Naive B cell (primary cell): ENCODE measurements around the gene MTFR1L. TPM values are rescaled to one million over a fixed set of nuclear protein-coding genes. Genes with fewer than 3 reads are reported as not detected.

ENCODE experiments used
- ATAC-seq, 2 donors: fragments of 150-1000 bp; cut with Tn5 transposase; 2 replicates each; pipeline ENCODE4 v1.10.0; 2021; ENCODE audit warnings: low read depth in 2 of 2, mild to moderate bottlenecking in 2 of 2, moderate library complexity in 2 of 2
- DNase-seq: peaks from one replicate; pipeline ENCODE4 v3.0.0; 2022
- H3K27ac Mint-ChIP-seq, 6 donors: one replicate each; pipeline ENCODE4 v1.8.0; 2020 to 2022; ENCODE audit warnings: mild to moderate bottlenecking in 6 of 6, mixed read lengths in 6 of 6, moderate library complexity in 5 of 6, inconsistent platforms in 2 of 6
- H3K27me3 Mint-ChIP-seq, 3 donors: one replicate each; pipeline ENCODE4 v1.8.0; 2021 to 2022; ENCODE audit warnings: mixed read lengths in 3 of 3, mild to moderate bottlenecking in 1 of 3
- H3K36me3 Mint-ChIP-seq, 2 donors: one replicate each; pipeline ENCODE4 v1.8.0; 2020 to 2022; ENCODE audit warnings: mixed read lengths in 2 of 2, inconsistent platforms in 1 of 2, mild to moderate bottlenecking in 1 of 2
- H3K4me1 Mint-ChIP-seq, 3 donors: one replicate each; pipeline ENCODE4 v1.8.0; 2020 to 2022; ENCODE audit warnings: mixed read lengths in 3 of 3, inconsistent platforms in 1 of 3, mild to moderate bottlenecking in 1 of 3, moderate library complexity in 1 of 3
- H3K4me3 Mint-ChIP-seq, 8 donors: one replicate each; pipeline ENCODE4 v1.8.0; 2020 to 2022; ENCODE audit warnings: mild to moderate bottlenecking in 8 of 8, mixed read lengths in 8 of 8, moderate library complexity in 8 of 8, inconsistent platforms in 2 of 8
- H3K9me3 Mint-ChIP-seq, 7 donors: one replicate each; pipeline ENCODE4 v1.8.0; 2020 to 2022; ENCODE audit warnings: mixed read lengths in 7 of 7, mild to moderate bottlenecking in 5 of 7, inconsistent platforms in 2 of 7, moderate library complexity in 1 of 7
- polyA plus RNA-seq, 6 donors: library from polyadenylated mRNA; unstranded; fragments of 300-500 nt; fragmentation: Illumina TruSeq; gene quantifications; one replicate each; pipeline ENCODE4 v1.2.3, GENCODE V29; 2021; ENCODE audit warnings: low read depth in 6 of 6

The MTFR1L gene
- polyA plus RNA-seq, 6 donors from 2014 or later: 31.9 to 70.8 (median 38.7) TPM

DNA sequence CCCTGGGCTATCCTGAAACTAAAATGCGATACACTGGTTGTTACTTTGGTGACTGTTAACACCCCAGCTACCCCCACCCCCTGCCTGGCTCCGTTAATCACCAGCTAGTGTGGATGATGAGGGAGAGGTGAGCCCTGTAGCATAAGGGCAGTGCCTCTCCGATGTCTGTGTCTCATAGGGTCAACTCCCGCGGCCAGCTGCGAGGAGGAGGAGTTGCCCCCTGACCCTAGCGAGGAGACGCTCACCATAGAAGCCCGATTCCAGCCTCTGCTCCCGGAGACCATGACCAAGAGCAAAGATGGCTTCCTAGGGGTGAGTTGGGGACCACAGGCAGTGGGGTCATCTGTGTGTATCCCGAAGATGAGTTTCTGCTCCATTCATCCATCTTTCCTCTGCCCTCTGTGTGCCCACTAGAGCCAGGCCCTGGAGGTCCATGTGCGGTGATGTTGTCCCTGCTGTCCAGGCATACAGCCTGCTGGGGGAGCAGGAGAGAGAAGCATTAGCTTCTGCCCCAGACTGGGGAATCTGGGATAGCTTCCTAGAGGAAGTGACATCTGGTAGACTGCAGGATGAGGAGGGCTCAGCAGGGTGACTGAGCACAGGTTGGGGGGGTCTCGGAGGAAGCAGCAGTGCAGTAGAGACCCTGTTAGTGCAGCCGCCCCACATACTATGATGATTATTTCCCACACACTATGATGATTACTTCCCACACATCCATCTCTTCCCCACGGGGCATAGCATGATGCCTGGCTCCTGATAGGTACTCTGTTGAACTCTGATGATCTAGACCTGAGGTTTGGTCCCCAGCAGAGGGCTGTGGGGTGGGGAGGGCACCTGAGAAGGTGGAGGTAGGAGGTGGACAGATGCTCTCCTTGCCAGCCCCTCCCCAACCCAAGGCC lies 14.5 kb upstream of the MTFR1L start:
- Mint-ChIP-seq H3K27me3 (no peaks in the 10 kb centered on the region), H3K27ac (peak overlapping the region in 1 of 6 donors; percentile 46), H3K36me3 (peaks cover 0 to 4% of the 10 kb centered on the region in 2 donors), H3K4me3 (peak overlapping the region in 1 of 8 donors; percentile 4), H3K9me3 (no peaks in the 10 kb centered on the region), H3K4me1 (peaks cover 28% of the 10 kb centered on the region in 3 donors)
- ATAC-seq (no peak), DNase-seq (no peak)

DNA sequence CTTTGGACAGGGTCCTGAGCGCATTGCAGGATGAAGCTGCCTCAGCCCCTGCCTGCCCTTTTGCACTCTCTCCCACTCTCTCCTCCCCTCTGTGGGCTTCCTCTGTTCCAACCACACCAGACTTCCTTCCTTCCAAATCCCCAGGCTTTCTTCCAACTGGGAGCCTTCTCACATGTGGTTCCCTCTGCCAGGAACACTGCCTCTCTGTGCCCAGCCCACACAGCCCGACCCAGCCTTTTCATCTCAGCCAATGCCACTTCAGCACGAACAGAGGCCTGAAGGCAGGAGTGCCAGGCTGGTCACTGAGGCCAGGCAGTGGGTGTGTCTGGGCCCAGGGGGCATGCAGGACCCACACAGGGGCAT lies 13.9 kb upstream of the MTFR1L start:
- ATAC-seq (no peak), DNase-seq (no peak)
- Mint-ChIP-seq H3K4me1 (peaks cover 24 to 29% (median 29%) of the 10 kb centered on the region in 3 donors), H3K4me3 (no peak overlapping the region), H3K9me3 (no peaks in the 10 kb centered on the region), H3K27ac (no peak overlapping the region), H3K27me3 (no peaks in the 10 kb centered on the region), H3K36me3 (peaks cover 0 to 4% of the 10 kb centered on the region in 2 donors)

DNA sequence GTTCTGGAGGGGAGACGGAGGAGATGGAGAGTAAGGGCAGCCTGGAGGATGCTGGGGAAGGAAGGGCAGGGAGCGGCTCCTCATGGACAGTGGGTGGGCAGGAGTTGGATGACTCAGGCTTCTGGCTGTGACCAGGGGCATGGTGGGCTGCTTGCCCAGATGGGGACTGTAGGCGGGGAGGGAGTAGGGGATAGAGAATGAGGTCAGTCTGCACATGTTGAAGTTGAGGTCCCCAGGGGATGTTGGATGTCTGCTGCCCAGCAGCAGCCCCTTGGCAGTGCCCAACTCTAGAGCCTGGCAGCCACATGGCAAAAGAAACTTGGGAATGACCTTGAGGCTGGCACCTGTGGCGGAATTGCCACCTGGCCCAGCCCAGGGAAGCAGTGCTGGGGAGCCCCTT lies 13.3 kb upstream of the MTFR1L start:
- no peak for DNase-seq
- Mint-ChIP-seq H3K27me3 (no peaks in the 10 kb centered on the region), H3K9me3 (no peaks in the 10 kb centered on the region), H3K27ac (peak overlapping the region in 1 of 6 donors; percentile 47), H3K4me1 (peaks cover 22 to 32% (median 29%) of the 10 kb centered on the region in 3 donors), H3K36me3 (peaks cover 0 to 4% of the 10 kb centered on the region in 2 donors), H3K4me3 (peak overlapping the region in 1 of 8 donors; percentile 9)
- no peak for ATAC-seq

DNA sequence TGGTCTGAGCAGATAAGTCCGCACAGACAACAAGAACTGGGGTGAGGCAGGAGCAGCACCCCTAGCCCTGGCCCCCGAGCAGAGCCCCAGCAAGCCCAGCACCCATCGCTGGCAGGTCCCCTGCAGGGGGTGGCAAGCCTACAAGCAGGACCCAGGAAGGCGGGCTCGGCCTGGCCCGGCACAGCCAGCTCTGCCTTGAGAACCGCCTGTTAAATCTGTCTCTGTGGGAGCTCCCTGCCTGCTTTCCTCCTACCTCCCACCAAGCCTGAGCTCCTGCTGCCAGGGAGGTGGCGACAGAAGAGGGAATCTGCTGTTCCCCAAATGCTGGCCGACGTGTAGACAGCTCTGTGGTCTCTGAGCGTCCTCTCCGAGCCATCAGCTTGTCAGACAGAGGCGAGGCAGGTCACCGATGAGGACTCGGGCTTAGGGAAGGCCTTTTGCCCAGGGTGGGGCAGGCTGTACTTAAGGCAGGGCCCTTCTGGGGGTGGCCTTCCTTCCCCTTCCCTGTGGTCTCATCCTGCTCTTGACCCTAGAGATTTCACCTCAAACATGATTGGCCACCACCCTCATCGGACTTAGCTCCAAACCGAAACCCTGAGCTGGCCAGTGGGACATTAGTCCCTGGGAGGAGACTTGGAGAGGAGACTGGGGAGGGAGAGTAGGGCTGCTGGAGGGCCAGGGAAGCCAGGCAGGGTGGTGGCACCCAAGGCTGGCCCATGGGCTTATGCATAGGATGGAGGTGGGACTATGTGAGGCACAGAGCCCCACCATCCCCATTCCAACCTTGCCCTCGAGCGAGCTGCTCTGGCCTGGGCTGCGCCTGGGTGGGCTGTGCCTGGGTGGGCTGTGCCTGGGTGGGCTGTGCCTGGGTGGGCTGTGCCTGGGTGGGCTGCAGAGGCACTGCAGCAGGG lies 12.0 kb upstream of the MTFR1L start:
- DNase-seq: no peak

DNA sequence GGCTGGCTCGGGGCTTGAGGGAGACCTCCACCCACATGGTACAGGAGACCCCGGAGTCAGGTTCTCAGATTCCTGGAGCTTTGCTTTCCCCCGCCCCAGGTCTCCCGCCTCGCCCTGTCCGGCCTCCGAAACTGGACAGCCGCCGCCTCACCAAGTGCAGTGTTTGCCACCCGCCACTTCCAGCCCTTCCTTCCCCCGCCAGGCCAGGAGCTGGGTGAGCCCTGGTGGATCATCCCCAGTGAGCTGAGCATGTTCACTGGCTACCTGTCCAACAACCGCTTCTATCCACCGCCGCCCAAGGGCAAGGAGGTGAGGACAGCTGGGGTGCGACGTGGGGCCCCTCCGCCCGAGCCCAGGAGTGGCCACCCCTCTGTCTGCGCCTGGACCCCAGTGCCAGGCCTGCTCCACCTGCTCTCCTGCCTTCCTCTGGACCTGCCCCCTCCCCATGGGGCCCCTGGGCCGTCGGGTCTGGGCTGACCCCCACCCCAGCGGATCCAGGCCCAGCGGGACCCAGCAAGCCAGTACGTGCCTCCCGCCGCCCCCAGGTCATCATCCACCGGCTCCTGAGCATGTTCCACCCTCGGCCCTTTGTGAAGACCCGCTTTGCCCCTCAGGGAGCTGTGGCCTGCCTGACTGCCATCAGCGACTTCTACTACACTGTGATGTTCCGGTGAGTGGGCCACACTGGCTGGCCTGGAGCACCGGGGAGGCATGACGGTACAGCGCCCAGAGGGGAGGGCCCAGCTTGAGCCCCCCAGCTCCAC lies 11.1 kb upstream of the MTFR1L start:
- DNase-seq: no peak
- Mint-ChIP-seq H3K36me3 (peaks cover 0 to 4% of the 10 kb centered on the region in 2 donors), H3K27ac (peak overlapping the region in 1 of 6 donors; percentile 31), H3K9me3 (no peaks in the 10 kb centered on the region), H3K4me1 (peaks cover 17 to 27% (median 22%) of the 10 kb centered on the region in 3 donors), H3K4me3 (peak overlapping the region in 1 of 8 donors; percentile 46), H3K27me3 (no peaks in the 10 kb centered on the region)
- no peak for ATAC-seq

More for the DNA sequence above, 12.0 kb upstream of the MTFR1L start:
- Mint-ChIP-seq H3K36me3 (peaks cover 0 to 4% of the 10 kb centered on the region in 2 donors), H3K27ac (no peak overlapping the region), H3K9me3 (no peaks in the 10 kb centered on the region), H3K4me1 (peaks cover 19 to 29% (median 26%) of the 10 kb centered on the region in 3 donors), H3K27me3 (no peaks in the 10 kb centered on the region), H3K4me3 (peak overlapping the region in 1 of 8 donors; percentile 47)
- ATAC-seq: no peak

DNA sequence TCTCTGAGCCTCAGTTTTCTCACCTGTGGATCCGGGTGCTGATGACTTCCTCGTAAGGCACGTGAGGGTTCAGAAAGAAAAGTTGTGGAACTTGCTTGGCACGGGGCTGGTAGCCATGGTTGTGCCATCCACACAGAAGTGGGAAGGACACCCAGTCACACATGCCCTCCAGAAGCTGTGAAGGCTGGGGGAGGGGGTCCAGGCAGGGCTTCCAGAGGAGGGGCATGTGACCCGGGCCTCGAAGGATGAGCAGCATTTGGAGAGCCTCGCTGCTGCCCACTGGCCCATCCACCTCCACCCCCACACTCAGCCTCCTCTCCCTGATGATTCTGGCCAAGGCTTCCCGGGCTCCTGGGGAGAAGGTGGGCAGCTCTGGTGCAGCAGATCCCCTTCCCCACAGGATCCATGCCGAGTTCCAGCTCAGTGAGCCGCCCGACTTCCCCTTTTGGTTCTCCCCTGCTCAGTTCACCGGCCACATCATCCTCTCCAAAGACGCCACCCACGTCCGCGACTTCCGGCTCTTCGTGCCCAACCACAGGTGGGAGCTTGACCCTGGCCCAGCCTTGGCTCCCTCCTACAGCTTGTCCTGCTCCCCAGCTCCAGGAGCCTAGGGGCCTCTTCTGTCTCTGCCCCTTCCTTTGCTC lies 10.3 kb upstream of the MTFR1L start:
- no peak for DNase-seq
- Mint-ChIP-seq H3K27ac (peak overlapping the region in 4 of 6 donors; percentile 15 to 82 (median 56)), H3K27me3 (no peaks in the 10 kb centered on the region), H3K4me1 (peaks cover 17 to 27% (median 22%) of the 10 kb centered on the region in 3 donors), H3K36me3 (peaks cover 0 to 4% of the 10 kb centered on the region in 2 donors), H3K4me3 (peak overlapping the region in 6 of 8 donors; percentile 4 to 55 (median 27)), H3K9me3 (no peaks in the 10 kb centered on the region)
- peak; percentile 54 to 73 for ATAC-seq

DNA sequence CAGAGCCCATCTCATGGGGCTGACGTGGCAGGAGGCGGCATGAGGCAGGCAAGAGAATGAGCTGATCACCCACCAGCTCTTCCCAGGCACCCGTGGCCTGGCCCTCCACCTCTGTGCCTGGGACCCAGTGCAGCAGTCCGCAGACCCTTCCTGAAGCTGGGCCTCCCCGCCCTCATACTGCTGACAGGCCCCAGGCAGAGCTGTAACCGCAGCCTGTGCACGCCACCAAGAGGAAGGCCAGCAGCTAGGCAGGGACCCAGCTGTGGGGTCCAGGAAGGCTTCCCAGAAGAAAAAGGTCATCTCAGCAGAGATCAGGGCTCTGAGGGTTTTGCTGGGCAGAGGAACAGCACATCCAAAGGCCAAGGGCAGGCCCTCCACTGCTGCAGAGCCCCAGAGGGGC lies 9.8 kb upstream of the MTFR1L start:
- Mint-ChIP-seq H3K4me1 (peaks cover 15 to 23% (median 22%) of the 10 kb centered on the region in 3 donors), H3K27me3 (no peaks in the 10 kb centered on the region), H3K4me3 (peak overlapping the region in 4 of 8 donors; percentile 3 to 55 (median 22)), H3K27ac (peak overlapping the region in 1 of 6 donors; percentile 12), H3K9me3 (no peaks in the 10 kb centered on the region), H3K36me3 (peaks cover 0 to 4% of the 10 kb centered on the region in 2 donors)
- no peak for ATAC-seq
- no peak for DNase-seq

DNA sequence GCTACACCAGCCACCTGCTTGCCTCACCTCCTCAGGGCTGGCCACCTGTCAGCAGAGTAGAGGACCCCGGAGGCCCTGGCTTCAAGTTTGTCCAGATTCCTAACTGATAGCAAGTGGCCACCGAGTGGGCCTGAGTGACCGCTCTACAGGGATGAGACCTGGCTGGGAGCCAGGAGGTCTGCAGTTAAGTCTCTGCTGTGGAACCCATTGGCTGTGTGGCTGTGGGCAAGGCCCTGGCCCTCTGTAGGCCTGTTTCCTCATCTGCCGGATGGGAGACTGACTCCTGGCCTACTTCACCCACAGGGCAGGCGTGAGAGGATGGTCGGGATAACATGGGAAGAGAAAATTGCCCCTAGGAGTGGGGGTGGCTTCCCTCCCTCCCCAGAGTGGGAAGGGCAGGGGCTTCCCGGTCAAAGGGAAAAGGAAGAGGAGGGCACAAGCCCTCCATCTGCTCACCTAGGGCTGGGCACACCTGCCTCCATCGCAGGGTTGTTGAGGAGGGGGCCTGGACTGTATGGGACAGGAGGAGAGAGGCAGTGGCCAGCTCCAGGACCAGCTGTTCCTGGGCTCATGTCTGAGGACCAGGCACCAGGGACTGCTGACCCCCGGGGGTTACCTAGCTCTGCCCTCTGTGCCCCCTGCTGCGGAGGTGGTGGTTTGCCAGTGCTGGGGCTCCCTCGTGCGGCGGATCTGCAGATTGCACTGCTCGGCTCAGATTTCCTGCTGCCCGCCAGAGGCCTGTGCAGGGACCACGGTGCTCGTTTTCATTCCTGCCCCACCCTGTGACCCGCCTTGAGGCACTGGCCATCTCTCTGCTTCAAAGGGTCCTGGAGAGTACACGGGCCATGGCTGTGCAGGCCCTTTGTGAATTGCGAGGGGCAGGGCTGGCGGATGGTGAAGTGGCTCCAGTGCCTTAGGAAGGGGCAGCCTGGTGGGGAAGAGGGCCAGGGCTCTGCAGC lies 9.1 kb upstream of the MTFR1L start:
- H3K4me3 Mint-ChIP-seq: peak overlapping the region in 2 of 8 donors; percentile 19 to 55
- no peaks in the 10 kb centered on the region for H3K27me3 Mint-ChIP-seq
- ATAC-seq (peak; percentile 79 to 84), DNase-seq (peak; percentile 74)
- H3K9me3 Mint-ChIP-seq: no peaks in the 10 kb centered on the region
- H3K36me3 Mint-ChIP-seq: peaks cover 0 to 4% of the 10 kb centered on the region in 2 donors
- H3K4me1 Mint-ChIP-seq: peaks cover 17 to 22% (median 21%) of the 10 kb centered on the region in 3 donors
- H3K27ac Mint-ChIP-seq: peak overlapping the region in 1 of 6 donors; percentile 53

DNA sequence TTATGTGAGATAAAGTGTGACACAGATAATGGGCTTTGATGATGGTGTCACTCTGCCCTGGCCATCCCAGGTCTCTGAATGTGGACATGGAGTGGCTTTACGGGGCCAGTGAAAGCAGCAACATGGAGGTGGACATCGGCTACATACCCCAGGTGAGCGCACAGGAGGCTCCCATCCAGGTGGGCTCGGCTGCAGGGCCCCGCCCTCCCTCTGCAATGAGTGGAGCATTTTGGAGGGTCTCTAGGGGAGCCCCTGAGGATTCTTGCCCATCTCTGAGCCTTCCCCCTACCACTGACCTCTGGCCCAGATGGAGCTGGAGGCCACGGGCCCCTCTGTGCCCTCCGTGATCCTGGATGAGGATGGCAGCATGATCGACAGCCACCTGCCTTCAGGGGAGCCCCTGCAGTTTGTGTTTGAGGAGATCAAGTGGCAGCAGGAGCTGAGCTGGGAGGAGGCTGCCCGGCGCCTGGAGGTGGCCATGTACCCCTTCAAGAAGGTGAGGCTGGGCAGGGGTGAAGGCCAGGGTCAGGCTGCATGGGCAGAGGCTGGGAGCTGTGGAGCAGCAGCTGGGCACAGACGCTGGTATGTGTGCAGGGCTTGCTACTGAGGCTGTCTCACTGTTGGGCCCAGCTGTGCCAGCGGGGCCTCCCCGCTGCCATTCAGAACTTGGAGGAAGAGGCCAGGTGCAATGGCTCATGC lies 8.2 kb upstream of the MTFR1L start:
- Mint-ChIP-seq H3K27me3 (no peaks in the 10 kb centered on the region), H3K27ac (no peak overlapping the region), H3K4me1 (peaks cover 17 to 22% (median 21%) of the 10 kb centered on the region in 3 donors), H3K36me3 (no peaks in the 10 kb centered on the region), H3K4me3 (no peak overlapping the region), H3K9me3 (no peaks in the 10 kb centered on the region)
- DNase-seq (no peak), ATAC-seq (no peak)

DNA sequence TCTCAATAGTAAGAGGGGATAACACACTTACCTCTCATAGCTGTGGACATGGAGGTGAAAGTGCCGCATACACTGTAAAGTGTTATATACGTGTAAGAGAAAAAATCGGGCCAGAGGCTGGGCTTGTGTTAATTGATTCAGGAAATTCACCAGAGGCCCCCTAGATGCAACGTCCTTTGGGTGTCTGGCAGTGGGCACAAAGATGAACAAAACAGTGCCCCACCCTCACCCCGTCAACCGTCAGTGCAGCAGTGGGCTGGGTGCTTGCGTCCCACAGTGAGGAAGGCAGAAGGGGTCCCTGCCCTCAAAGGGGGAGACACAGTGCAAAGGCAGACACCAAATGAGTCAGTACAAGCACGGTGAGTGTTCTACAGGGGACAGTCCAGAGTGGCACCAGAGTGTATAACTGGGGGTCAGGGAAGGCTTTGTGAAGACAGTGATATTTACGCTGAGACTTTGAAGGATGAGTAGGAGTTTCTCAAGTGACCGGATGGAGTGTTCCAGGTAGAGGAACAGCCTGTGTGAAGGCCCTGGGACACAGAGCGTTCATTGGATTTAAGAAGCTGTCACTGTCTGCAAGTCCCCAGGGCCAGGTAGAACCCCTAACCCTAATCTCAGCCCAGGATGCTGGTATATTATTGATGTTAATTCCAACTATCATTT lies 6.6 kb upstream of the MTFR1L start:
- H3K9me3 Mint-ChIP-seq: no peaks in the 10 kb centered on the region
- ATAC-seq: no peak
- H3K36me3 Mint-ChIP-seq: no peaks in the 10 kb centered on the region
- H3K4me3 Mint-ChIP-seq: peak overlapping the region in 1 of 8 donors; percentile 18
- peaks cover 17 to 25% (median 24%) of the 10 kb centered on the region in 3 donors for H3K4me1 Mint-ChIP-seq
- no peak overlapping the region for H3K27ac Mint-ChIP-seq
- no peaks in the 10 kb centered on the region for H3K27me3 Mint-ChIP-seq
- DNase-seq: no peak
